Neural cell (in vitro differentiated cells): ENCODE data around the gene HS6ST1. TPM values are rescaled to one million over a fixed set of nuclear protein-coding genes. Genes with fewer than 3 reads are reported as not detected.

ENCODE experiments used
- H2AFZ ChIP-seq: fragments of 200-600, 300-800 bp; sonication (generic), shearing (Covaris generic); 2 replicates; pipeline ENCODE4 v1.6.0; 2014; ENCODE audit warnings: low read depth, mild to moderate bottlenecking, antibody characterized with exemption, low read length, moderate library complexity
- H3F3A ChIP-seq: fragments of 200-600 bp; shearing (Covaris generic); 2 replicates; pipeline ENCODE4 v1.6.1; 2016; ENCODE audit warnings: mild to moderate bottlenecking, moderate library complexity, mixed read lengths, antibody characterized with exemption, low read length; ENCODE audit not compliant: insufficient read depth, poor library complexity, severe bottlenecking
- H3K27ac ChIP-seq: fragments of 200-600, 300-800 bp; sonication (generic), shearing (Covaris generic); 2 replicates; pipeline ENCODE4 v1.5.1; 2014; ENCODE audit warnings: mild to moderate bottlenecking, low read length, moderate library complexity
- H3K27me3 ChIP-seq: fragments of 300-800, 200-600 bp; sonication (generic), shearing (Covaris generic); 2 replicates; pipeline ENCODE4 v1.6.0; 2014; ENCODE audit warnings: mild to moderate bottlenecking, low read depth, low read length, moderate library complexity; ENCODE audit not compliant: insufficient read depth
- H3K36me3 ChIP-seq: fragments of 300-800, 200-600 bp; sonication (generic), shearing (Covaris generic); 2 replicates; pipeline ENCODE4 v1.5.1; 2014; ENCODE audit warnings: mild to moderate bottlenecking, antibody characterized with exemption, low read length, moderate library complexity; ENCODE audit not compliant: insufficient read depth
- H3K4me2 ChIP-seq: fragments of 300-800, 200-600 bp; sonication (generic), shearing (Covaris generic); 2 replicates; pipeline ENCODE4 v1.6.0; 2014; ENCODE audit warnings: mild to moderate bottlenecking, low read length
- H3K4me3 ChIP-seq: fragments of 300-800, 200-600 bp; sonication (generic), shearing (Covaris generic); 2 replicates; pipeline ENCODE4 v1.5.1; 2014; ENCODE audit warnings: mild to moderate bottlenecking, low read length, moderate library complexity
- H3K79me2 ChIP-seq: fragments of 200-600 bp; shearing (Covaris generic); replicated peaks from 2 replicates; pipeline ENCODE4 v1.6.0; 2014; ENCODE audit warnings: mild to moderate bottlenecking, low read length, moderate library complexity; ENCODE audit not compliant: insufficient read depth
- H3K9ac ChIP-seq: fragments of 300-800, 200-600 bp; sonication (generic), shearing (Covaris generic); 2 replicates; pipeline ENCODE4 v1.6.1; 2016; ENCODE audit warnings: mild to moderate bottlenecking, low read length, mixed read lengths
- H3K9me2 ChIP-seq: fragments of 200-600 bp; shearing (Covaris generic); 2 replicates; pipeline ENCODE4 v1.6.1; 2016; ENCODE audit warnings: mild to moderate bottlenecking, low read length, mixed read lengths; ENCODE audit not compliant: insufficient read depth
- H3K9me3 ChIP-seq: fragments of 200-600, 300-800 bp; sonication (generic), shearing (Covaris generic); 2 replicates; pipeline ENCODE4 v1.6.1; 2016; ENCODE audit warnings: mild to moderate bottlenecking, mixed run types, low read length, moderate library complexity, mixed read lengths
- H4K20me1 ChIP-seq: fragments of 200-600 bp; shearing (Covaris generic); 2 replicates; pipeline ENCODE4 v1.6.1; 2016; ENCODE audit warnings: mild to moderate bottlenecking, mixed run types; ENCODE audit not compliant: insufficient read depth
- EP300 ChIP-seq: fragments of 450-650 bp; conservative IDR thresholded peaks from 2 replicates; pipeline ENCODE4 v1.6.1; 2014; ENCODE audit warnings: antibody characterized with exemption, mild to moderate bottlenecking, moderate library complexity; ENCODE audit not compliant: poor library complexity, severe bottlenecking
- EZH2 ChIP-seq: fragments of 200-600, 300-800 bp; shearing (Covaris generic), sonication (generic); IDR thresholded peaks from 2 replicates; pipeline ENCODE4 v1.6.1; 2014; ENCODE audit warnings: antibody characterized with exemption, low read length, borderline replicate concordance, mild to moderate bottlenecking; ENCODE audit not compliant: insufficient read depth, poor library complexity, severe bottlenecking
- MXI1 ChIP-seq: fragments of 450-650 bp; conservative IDR thresholded peaks from 2 replicates; pipeline ENCODE4 v1.6.1; 2014; ENCODE audit warnings: antibody characterized with exemption, mild to moderate bottlenecking; ENCODE audit not compliant: poor library complexity, severe bottlenecking
- POLR2AphosphoS5 ChIP-seq: IDR thresholded peaks from 2 replicates; pipeline ENCODE4 v1.6.1; 2012
- RAD21 ChIP-seq: fragments of 450-650 bp; conservative IDR thresholded peaks from 2 replicates; pipeline ENCODE4 v1.6.1; 2014; ENCODE audit warnings: antibody characterized with exemption, mild to moderate bottlenecking, moderate library complexity
- SMC3 ChIP-seq: fragments of 450-650 bp; conservative IDR thresholded peaks from 2 replicates; pipeline ENCODE4 v1.6.1; 2014; ENCODE audit warnings: antibody characterized with exemption, mild to moderate bottlenecking, moderate library complexity; ENCODE audit not compliant: poor library complexity
- TAF1 ChIP-seq: IDR thresholded peaks from 2 replicates; pipeline ENCODE4 v1.6.1; 2012; ENCODE audit warnings: low read depth
- polyA plus RNA-seq: library from polyadenylated mRNA; depleted of rRNA; stranded (reverse); fragments of >200 nt; gene quantifications from 2 replicates; pipeline ENCODE4 v1.2.3, GENCODE V29; 2014
- TF ChIP-seq, protein P1 (sequence below): fragments of 450-650 bp; IDR thresholded peaks from 2 replicates; pipeline ENCODE4 v1.5.1; 2014; ENCODE audit warnings: antibody characterized with exemption, mild to moderate bottlenecking, moderate library complexity; ENCODE audit not compliant: poor library complexity, severe bottlenecking
- TF ChIP-seq, protein P2 (sequence below): IDR thresholded peaks from 2 replicates; pipeline ENCODE4 v1.6.1; 2012; ENCODE audit warnings: borderline replicate concordance

HS6ST1 gene
- polyA plus RNA-seq, 1 donor from 2014 or later, result 44.1 TPM

DNA sequence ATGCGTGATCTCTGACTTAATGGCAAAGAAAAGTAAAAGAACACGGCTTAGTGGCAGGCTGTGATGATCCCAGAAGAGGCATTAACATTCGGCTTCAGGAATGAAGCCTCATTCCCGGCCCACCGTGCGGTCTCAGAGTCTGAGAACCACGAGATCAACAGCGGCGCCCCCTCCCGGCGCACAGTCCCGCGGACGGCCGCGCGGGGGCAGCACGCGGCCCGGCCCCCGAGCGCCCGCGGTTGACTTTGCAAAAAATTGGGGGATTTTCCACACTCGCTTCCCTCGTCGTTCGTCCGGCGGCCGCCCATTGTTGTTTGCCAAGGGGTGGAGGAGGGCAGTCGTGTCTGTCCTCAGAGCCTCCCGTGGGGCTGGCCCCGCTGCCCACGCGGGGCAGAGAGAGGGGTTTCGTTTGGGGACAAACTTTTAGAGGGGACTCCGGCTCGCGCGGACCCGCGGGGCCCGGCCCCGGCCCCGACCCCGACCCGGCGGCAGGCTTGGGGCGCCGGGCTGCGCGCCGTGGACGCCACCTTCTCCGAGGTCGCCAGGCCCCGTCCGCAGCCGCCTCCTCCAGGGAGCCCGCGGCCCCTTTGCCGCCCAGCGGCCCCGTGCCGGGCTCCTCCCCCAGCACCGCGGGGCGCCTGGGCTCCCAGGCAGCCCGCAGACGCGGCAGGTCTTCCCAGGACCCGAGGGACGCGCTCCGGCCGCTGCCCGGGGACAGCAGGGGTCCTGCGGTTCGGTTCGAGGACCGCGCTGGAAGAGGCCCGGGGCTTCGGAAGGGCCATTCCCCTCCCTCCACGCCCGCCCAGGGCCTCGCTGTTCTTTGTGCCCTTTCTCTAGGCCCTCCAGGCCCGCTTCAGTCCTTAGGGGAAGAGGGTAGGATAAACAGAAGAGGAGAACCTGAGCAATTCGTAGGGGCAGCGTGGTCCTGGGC, 3.4 kb upstream of the HS6ST1 start:
- no peaks in the 10 kb centered on the region for H4K20me1 ChIP-seq
- H3K9me2 ChIP-seq, result no peaks in the 10 kb centered on the region
- no peak overlapping the region for H2AFZ ChIP-seq
- H3F3A ChIP-seq, result no peaks in the 10 kb centered on the region
- peaks cover 8% of the 10 kb centered on the region for H3K79me2 ChIP-seq
- H3K4me2 ChIP-seq, result no peak overlapping the region
- no peaks in the 10 kb centered on the region for H3K9me3 ChIP-seq
- H3K27ac ChIP-seq, result no peak overlapping the region
- peak overlapping the region; percentile 39 for H3K9ac ChIP-seq
- peak overlapping the region; percentile 60 for H3K4me3 ChIP-seq
- H3K36me3 ChIP-seq, result no peaks in the 10 kb centered on the region
- H3K27me3 ChIP-seq, result no peaks in the 10 kb centered on the region
- TF ChIP-seq TAF1 (no peak), SMC3 (peak; percentile 99), EP300 (peak; percentile 20), RAD21 (peak; percentile 97), POLR2AphosphoS5 (no peak), MXI1 (peak; percentile 49), EZH2 (no peak)
- TF ChIP-seq, protein P1, sequence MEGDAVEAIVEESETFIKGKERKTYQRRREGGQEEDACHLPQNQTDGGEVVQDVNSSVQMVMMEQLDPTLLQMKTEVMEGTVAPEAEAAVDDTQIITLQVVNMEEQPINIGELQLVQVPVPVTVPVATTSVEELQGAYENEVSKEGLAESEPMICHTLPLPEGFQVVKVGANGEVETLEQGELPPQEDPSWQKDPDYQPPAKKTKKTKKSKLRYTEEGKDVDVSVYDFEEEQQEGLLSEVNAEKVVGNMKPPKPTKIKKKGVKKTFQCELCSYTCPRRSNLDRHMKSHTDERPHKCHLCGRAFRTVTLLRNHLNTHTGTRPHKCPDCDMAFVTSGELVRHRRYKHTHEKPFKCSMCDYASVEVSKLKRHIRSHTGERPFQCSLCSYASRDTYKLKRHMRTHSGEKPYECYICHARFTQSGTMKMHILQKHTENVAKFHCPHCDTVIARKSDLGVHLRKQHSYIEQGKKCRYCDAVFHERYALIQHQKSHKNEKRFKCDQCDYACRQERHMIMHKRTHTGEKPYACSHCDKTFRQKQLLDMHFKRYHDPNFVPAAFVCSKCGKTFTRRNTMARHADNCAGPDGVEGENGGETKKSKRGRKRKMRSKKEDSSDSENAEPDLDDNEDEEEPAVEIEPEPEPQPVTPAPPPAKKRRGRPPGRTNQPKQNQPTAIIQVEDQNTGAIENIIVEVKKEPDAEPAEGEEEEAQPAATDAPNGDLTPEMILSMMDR, result peak; percentile 99
- TF ChIP-seq, protein P2, sequence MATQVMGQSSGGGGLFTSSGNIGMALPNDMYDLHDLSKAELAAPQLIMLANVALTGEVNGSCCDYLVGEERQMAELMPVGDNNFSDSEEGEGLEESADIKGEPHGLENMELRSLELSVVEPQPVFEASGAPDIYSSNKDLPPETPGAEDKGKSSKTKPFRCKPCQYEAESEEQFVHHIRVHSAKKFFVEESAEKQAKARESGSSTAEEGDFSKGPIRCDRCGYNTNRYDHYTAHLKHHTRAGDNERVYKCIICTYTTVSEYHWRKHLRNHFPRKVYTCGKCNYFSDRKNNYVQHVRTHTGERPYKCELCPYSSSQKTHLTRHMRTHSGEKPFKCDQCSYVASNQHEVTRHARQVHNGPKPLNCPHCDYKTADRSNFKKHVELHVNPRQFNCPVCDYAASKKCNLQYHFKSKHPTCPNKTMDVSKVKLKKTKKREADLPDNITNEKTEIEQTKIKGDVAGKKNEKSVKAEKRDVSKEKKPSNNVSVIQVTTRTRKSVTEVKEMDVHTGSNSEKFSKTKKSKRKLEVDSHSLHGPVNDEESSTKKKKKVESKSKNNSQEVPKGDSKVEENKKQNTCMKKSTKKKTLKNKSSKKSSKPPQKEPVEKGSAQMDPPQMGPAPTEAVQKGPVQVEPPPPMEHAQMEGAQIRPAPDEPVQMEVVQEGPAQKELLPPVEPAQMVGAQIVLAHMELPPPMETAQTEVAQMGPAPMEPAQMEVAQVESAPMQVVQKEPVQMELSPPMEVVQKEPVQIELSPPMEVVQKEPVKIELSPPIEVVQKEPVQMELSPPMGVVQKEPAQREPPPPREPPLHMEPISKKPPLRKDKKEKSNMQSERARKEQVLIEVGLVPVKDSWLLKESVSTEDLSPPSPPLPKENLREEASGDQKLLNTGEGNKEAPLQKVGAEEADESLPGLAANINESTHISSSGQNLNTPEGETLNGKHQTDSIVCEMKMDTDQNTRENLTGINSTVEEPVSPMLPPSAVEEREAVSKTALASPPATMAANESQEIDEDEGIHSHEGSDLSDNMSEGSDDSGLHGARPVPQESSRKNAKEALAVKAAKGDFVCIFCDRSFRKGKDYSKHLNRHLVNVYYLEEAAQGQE, result no peak

DNA sequence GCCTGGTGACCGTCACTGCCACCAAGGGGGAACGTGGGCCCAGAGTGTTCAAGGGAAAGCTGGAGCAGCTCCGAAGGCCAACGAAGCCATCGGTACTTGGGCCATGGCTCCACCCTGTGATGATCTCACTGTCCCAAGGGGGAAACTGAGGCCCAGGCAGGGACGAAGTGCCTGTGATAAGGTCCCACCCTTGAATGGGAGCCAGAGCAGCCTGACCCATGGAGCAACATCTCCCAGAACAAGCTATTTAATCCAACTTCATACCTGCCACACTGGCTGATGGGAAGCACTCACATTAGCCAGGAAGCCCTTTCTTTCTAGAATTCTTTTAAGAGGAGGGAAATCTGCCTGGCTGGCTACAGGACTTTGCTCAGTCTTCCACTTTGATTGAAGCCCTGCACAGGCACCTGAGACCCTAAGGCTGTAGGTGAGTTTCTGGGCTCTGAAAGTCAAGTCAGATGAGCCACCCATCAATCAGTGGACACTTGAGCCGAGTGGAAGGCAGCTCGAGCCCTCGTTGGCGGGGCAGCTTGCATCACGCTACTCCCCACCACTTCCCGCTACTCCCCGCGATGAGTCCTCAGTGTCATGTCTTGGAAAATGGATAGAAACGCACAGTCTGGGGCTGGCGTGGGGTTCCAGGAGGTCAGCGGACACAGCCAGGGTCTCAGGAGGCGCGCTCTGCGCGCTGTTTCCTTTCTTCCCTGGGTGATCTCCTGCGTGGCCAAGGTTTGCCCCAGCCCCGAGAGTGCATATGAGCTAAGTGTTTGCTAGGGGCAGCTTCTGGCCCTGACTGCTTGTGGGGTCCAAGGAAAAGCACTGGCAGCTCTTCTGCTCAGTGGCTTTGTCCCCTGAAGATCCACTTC, 2.5 kb upstream of the HS6ST1 start:
- no peaks in the 10 kb centered on the region for H3K9me3 ChIP-seq
- H3K27ac ChIP-seq, result no peak overlapping the region
- H4K20me1 ChIP-seq, result no peaks in the 10 kb centered on the region
- H3K27me3 ChIP-seq, result no peaks in the 10 kb centered on the region
- H2AFZ ChIP-seq, result no peak overlapping the region
- no peaks in the 10 kb centered on the region for H3K9me2 ChIP-seq
- TF ChIP-seq SMC3 (no peak), TAF1 (no peak), EZH2 (no peak), RAD21 (no peak)
- TF ChIP-seq, protein P1, result no peak
- no peak overlapping the region for H3K4me2 ChIP-seq
- peak overlapping the region; percentile 60 for H3K4me3 ChIP-seq
- H3K9ac ChIP-seq, result no peak overlapping the region
- H3F3A ChIP-seq, result no peaks in the 10 kb centered on the region
- no peaks in the 10 kb centered on the region for H3K36me3 ChIP-seq
- H3K79me2 ChIP-seq, result peaks cover 17% of the 10 kb centered on the region
